GM18867 (cell line): ENCODE results near the gene DGLUCY.
"Not testable (repeated sequence)": the region's sequence is repeated elsewhere in the genome, so short reads cannot be mapped to it uniquely, and the experiment has no call there.

Source experiments
- ATAC-seq: cut with Tn5 transposase; IDR thresholded peaks from one replicate; pipeline ENCODE4 v1.9.1; 2021; ENCODE audit warnings: mild to moderate bottlenecking, moderate library complexity; ENCODE audit not compliant: unreplicated experiment

Gene DGLUCY

GRCh38 chr14:91204657-91205056 is 90.8 kb downstream of the DGLUCY start:
- no peak for ATAC-seq

GRCh38 chr14:91205459-91205858 is 91.6 kb downstream of the DGLUCY start:
- ATAC-seq = no peak

GRCh38 chr14:91207008-91207407 is 93.1 kb downstream of the DGLUCY start:
- ATAC-seq = no peak

GRCh38 chr14:91211017-91211416 is 97.1 kb downstream of the DGLUCY start:
- ATAC-seq = no peak

- ATAC-seq = no peak
Observed at GRCh38 chr14:91214306-91214705, 100.4 kb downstream of the DGLUCY start.

- no peak for ATAC-seq
Observed at GRCh38 chr14:91215381-91215780, 101.5 kb downstream of the DGLUCY start.

- ATAC-seq = no peak
Observed at GRCh38 chr14:91216731-91217226, 102.9 kb downstream of the DGLUCY start.

- ATAC-seq = no peak
Observed at GRCh38 chr14:91218014-91218413, 104.1 kb downstream of the DGLUCY start.

- ATAC-seq = no peak
Observed at GRCh38 chr14:91219517-91220389, 105.9 kb downstream of the DGLUCY start.

- no peak for ATAC-seq
Observed at GRCh38 chr14:91220581-91221000, 106.7 kb downstream of the DGLUCY start.

GRCh38 chr14:91221270-91221669 is 107.4 kb downstream of the DGLUCY start:
- ATAC-seq = no peak

GRCh38 chr14:91223028-91223783 is 109.3 kb downstream of the DGLUCY start:
- ATAC-seq = no peak

- no peak for ATAC-seq
Observed at GRCh38 chr14:91225025-91225424, 111.2 kb downstream of the DGLUCY start.

GRCh38 chr14:91226360-91226759 is 112.5 kb downstream of the DGLUCY start:
- not testable (repeated sequence) for ATAC-seq

GRCh38 chr14:91227183-91227628 is 113.3 kb downstream of the DGLUCY start:
- no peak for ATAC-seq

GRCh38 chr14:91228112-91229004 is 114.5 kb downstream of the DGLUCY start:
- ATAC-seq = peak; percentile 72

GRCh38 chr14:91229005-91229382 is 115.1 kb downstream of the DGLUCY start:
- ATAC-seq = no peak

GRCh38 chr14:91229743-91230200 is 115.9 kb downstream of the DGLUCY start:
- ATAC-seq = peak; percentile 74

GRCh38 chr14:91230397-91231035 is 116.6 kb downstream of the DGLUCY start:
- no peak for ATAC-seq

- ATAC-seq = no peak
Observed at GRCh38 chr14:91231446-91231845, 117.6 kb downstream of the DGLUCY start.
